HTR-8/SVneo (cell line): ENCODE data around the gene OTULIN.

Experiments used
- DNase-seq: peaks from one replicate; pipeline ENCODE4 v3.0.0; 2011; ENCODE audit warnings: low spot score, mixed read lengths; ENCODE audit not compliant: insufficient read length
- FAIRE-seq: peaks from 2 replicates; lab custom pipeline; 2011; peaks lifted over from hg19 to GRCh38; lab: Jason Lieb, UNC

The OTULIN gene

GRCh38 chr5:14664270-14665100 lies at the start of gene OTULIN:
TSS of gene OTULIN (plus strand) at chr5:14664718. CDS start at chr5:14664826, 108 bp downstream.
- DNase-seq (peak; percentile 99), FAIRE-seq (peak; percentile 95)

- no peak for DNase-seq
Measured at GRCh38 chr5:14615365-14615764, 49.2 kb upstream of the OTULIN start.

GRCh38 chr5:14617441-14617840 lies 47.1 kb upstream of the OTULIN start:
- no peak for DNase-seq
- no peak for FAIRE-seq

More at GRCh38 chr5:14615365-14615764, 49.2 kb upstream of the OTULIN start:
- FAIRE-seq = no peak

- FAIRE-seq (no peak), DNase-seq (no peak)
Measured at GRCh38 chr5:14627270-14627669, 37.2 kb upstream of the OTULIN start.

- FAIRE-seq = peak; percentile 86
Measured at GRCh38 chr5:14628346-14628745, 36.2 kb upstream of the OTULIN start.

GRCh38 chr5:14630671-14631070 lies 33.8 kb upstream of the OTULIN start:
- FAIRE-seq (no peak), DNase-seq (no peak)

More at GRCh38 chr5:14628346-14628745, 36.2 kb upstream of the OTULIN start:
- peak; percentile 76 for DNase-seq

GRCh38 chr5:14635656-14636055 lies 28.9 kb upstream of the OTULIN start:
- DNase-seq (no peak), FAIRE-seq (no peak)

GRCh38 chr5:14640765-14641164 lies 23.8 kb upstream of the OTULIN start:
- FAIRE-seq (peak; percentile 13), DNase-seq (no peak)

GRCh38 chr5:14644623-14645237 lies 19.8 kb upstream of the OTULIN start:
- no peak for FAIRE-seq
- DNase-seq = no peak

GRCh38 chr5:14650052-14650451 lies 14.5 kb upstream of the OTULIN start:
- no peak for FAIRE-seq
- DNase-seq = no peak

GRCh38 chr5:14655146-14655741 lies 9.3 kb upstream of the OTULIN start:
- DNase-seq = no peak
- FAIRE-seq = no peak

GRCh38 chr5:14656898-14657297 lies 7.6 kb upstream of the OTULIN start:
- DNase-seq = no peak
- FAIRE-seq = no peak

GRCh38 chr5:14659821-14660607 lies 4.5 kb upstream of the OTULIN start:
- no peak for FAIRE-seq

GRCh38 chr5:14660833-14661232 lies 3.7 kb upstream of the OTULIN start:
- no peak for DNase-seq
- FAIRE-seq = no peak

More at GRCh38 chr5:14659821-14660607, 4.5 kb upstream of the OTULIN start:
- DNase-seq = no peak

GRCh38 chr5:14662721-14663260 lies 1.7 kb upstream of the OTULIN start:
- FAIRE-seq (no peak), DNase-seq (no peak)

- FAIRE-seq (no peak), DNase-seq (peak; percentile 50)
Measured at GRCh38 chr5:14663734-14664269, 716 bp upstream of the OTULIN start.

GRCh38 chr5:14665101-14665822 lies 744 bp downstream of the OTULIN start:
- no peak for FAIRE-seq
- peak; percentile 62 for DNase-seq

GRCh38 chr5:14665949-14666348 lies 1.4 kb downstream of the OTULIN start:
- FAIRE-seq (no peak), DNase-seq (no peak)

GRCh38 chr5:14666357-14666756 lies 1.8 kb downstream of the OTULIN start:
- DNase-seq (no peak), FAIRE-seq (no peak)
